T1000 (cell line): Measurements from ENCODE around the gene DVL2.
"Not testable (repeated sequence)": the region's sequence is repeated elsewhere in the genome, so short reads cannot be mapped to it uniquely, and the experiment has no call there.

Source experiments
- DNase-seq: peaks from one replicate; lab custom pipeline; 2025; ENCODE audit warnings: mixed read lengths; lab: John Stamatoyannopoulos, UW

DVL2 gene

GRCh38 chr17:7196651-7197401 is 37.5 kb downstream of the DVL2 start:
- no peak for DNase-seq

- no peak for DNase-seq
These were observed 38.3 kb downstream of the DVL2 start for GRCh38 chr17:7195971-7196370.

- no peak for DNase-seq
These were observed 41.9 kb downstream of the DVL2 start for GRCh38 chr17:7192271-7192937.

- no peak for DNase-seq
These were observed 42.6 kb downstream of the DVL2 start for GRCh38 chr17:7191571-7192270.

- DNase-seq: no peak
These were observed 43.2 kb downstream of the DVL2 start for GRCh38 chr17:7191069-7191468.

- no peak for DNase-seq
These were observed 43.9 kb downstream of the DVL2 start for GRCh38 chr17:7190276-7190917.

- no peak for DNase-seq
These were observed 48.1 kb downstream of the DVL2 start for GRCh38 chr17:7186241-7186640.

GRCh38 chr17:7184647-7185046 is 49.7 kb downstream of the DVL2 start:
- DNase-seq: no peak

GRCh38 chr17:7184091-7184488 is 50.2 kb downstream of the DVL2 start:
- no peak for DNase-seq

GRCh38 chr17:7183433-7184090 is 50.8 kb downstream of the DVL2 start:
- no peak for DNase-seq

- DNase-seq: not testable (repeated sequence)
These were observed 52.2 kb downstream of the DVL2 start for GRCh38 chr17:7182101-7182500.

GRCh38 chr17:7179317-7180254 is 54.7 kb downstream of the DVL2 start, which contains the start of gene ASGR1:
ASGR1 (minus strand) TSS chr17:7179370; CDS start chr17:7178563, 807 bp downstream.
- no peak for DNase-seq

GRCh38 chr17:7178973-7179316 is 55.4 kb downstream of the DVL2 start:
- no peak for DNase-seq

GRCh38 chr17:7177954-7178477 is 56.3 kb downstream of the DVL2 start:
- DNase-seq: peak; percentile 12

GRCh38 chr17:7177191-7177953 is 56.9 kb downstream of the DVL2 start:
- peak; percentile 43 for DNase-seq

GRCh38 chr17:7176841-7177190 is 57.5 kb downstream of the DVL2 start:
- no peak for DNase-seq

- no peak for DNase-seq
These were observed 58.0 kb downstream of the DVL2 start for GRCh38 chr17:7176107-7176840.
